GM12878 (cell line): ENCODE results near the gene CFAP299. TPM values are rescaled to one million over a fixed set of nuclear protein-coding genes. Genes with fewer than 3 reads are reported as not detected.

Experiments used
- ATAC-seq: fragments of 200-7000 bp; cut with Tn5 transposase; 3 replicates; pipeline ENCODE4 v1.9.1; 2020; ENCODE audit warnings: mild to moderate bottlenecking, moderate library complexity
- BruUV-seq: library from RNA; stranded (reverse); fragments of 400-500 nt; replicated peaks from 2 replicates; lab custom pipeline; 2021; lab: Mats Ljungman, UMichigan
- CTCF ChIA-PET: fragments of 300-600 bp; sonication (Branson Sonifier 250); formaldehyde crosslinking; extraction: SDS; loops from one replicate; lab custom pipeline; 2021; ENCODE audit warnings: inconsistent platforms; lab: Yijun Ruan, JAX
- POLR2A ChIA-PET: fragments of 350-600 bp; formaldehyde crosslinking; extraction: SDS; loops from one replicate; lab custom pipeline; 2021; ENCODE audit warnings: inconsistent platforms; lab: Charles Lee
- RAD21 ChIA-PET: fragments of 300-600 bp; sonication (Branson Sonifier 250); formaldehyde crosslinking; loops from one replicate; lab custom pipeline; 2023; ENCODE audit warnings: antibody characterized with exemption; ENCODE audit not compliant: unreplicated experiment; lab: Charles Lee
- SMC1A ChIA-PET: fragments of 300-600 bp; sonication (Branson Sonifier 250); formaldehyde crosslinking; loops from one replicate; lab custom pipeline; 2023; ENCODE audit not compliant: unreplicated experiment, uncharacterized antibody; lab: Charles Lee
- DNase-seq: peaks from one replicate; pipeline ENCODE4 v3.0.0-alpha.2; 2011; ENCODE audit warnings: low read depth, low spot score
- FAIRE-seq: peaks from 3 replicates; lab custom pipeline; 2011; peaks lifted over from hg19 to GRCh38; lab: Jason Lieb, UNC
- H2AFZ ChIP-seq: 2 replicates; pipeline ENCODE4 v1.6.0; 2011; ENCODE audit warnings: low read depth, low read length, control low read depth; ENCODE audit not compliant: control insufficient read depth
- H3K27ac ChIP-seq: 2 replicates; pipeline ENCODE4 v1.5.1; 2011; ENCODE audit warnings: control low read depth; ENCODE audit not compliant: control insufficient read depth, insufficient read depth
- H3K27me3 ChIP-seq, 2 experiments: replicated peaks in 1 of 2; 2 replicates each; pipeline versions ENCODE4 v1.6.0 to v1.6.1; 2011; ENCODE audit warnings: low read length in 1 of 2; ENCODE audit not compliant: control insufficient read depth in 2 of 2, insufficient read depth in 2 of 2
- H3K36me3 ChIP-seq, 2 experiments: 2 replicates each; pipeline ENCODE4 v1.5.1; 2011; ENCODE audit warnings: low read length in 1 of 2; ENCODE audit not compliant: control insufficient read depth in 2 of 2, insufficient read depth in 2 of 2
- H3K4me1 ChIP-seq: 2 replicates; pipeline ENCODE4 v1.6.1; 2011; ENCODE audit warnings: mild to moderate bottlenecking, low read length, moderate library complexity, mixed read lengths; ENCODE audit not compliant: control insufficient read depth, insufficient read depth
- H3K4me2 ChIP-seq: 2 replicates; pipeline ENCODE4 v1.6.0; 2011; ENCODE audit warnings: control low read depth; ENCODE audit not compliant: control insufficient read depth, insufficient read depth
- H3K4me3 ChIP-seq: fragments of 200-600 bp; sonication (generic); 2 replicates; pipeline ENCODE4 v1.5.1; 2016
- H3K79me2 ChIP-seq: 2 replicates; pipeline ENCODE4 v1.6.0; 2011; ENCODE audit warnings: low read length; ENCODE audit not compliant: control insufficient read depth, insufficient read depth
- H3K9ac ChIP-seq: 2 replicates; pipeline ENCODE4 v1.8.0; 2011; ENCODE audit warnings: low read length, control low read depth, mixed read lengths; ENCODE audit not compliant: control insufficient read depth, insufficient read depth
- H3K9me3 ChIP-seq: replicated peaks from 3 replicates; pipeline ENCODE4 v1.5.1; 2011; ENCODE audit warnings: mild to moderate bottlenecking, low read length; ENCODE audit not compliant: control insufficient read depth, insufficient read depth
- H4K20me1 ChIP-seq: 2 replicates; pipeline ENCODE4 v1.6.0; 2011; ENCODE audit not compliant: control insufficient read depth, insufficient read depth
- ASH2L ChIP-seq: fragments of 300-600, 200-600 bp; sonication (generic); IDR thresholded peaks from 2 replicates; pipeline ENCODE4 v1.6.1; 2017; ENCODE audit warnings: low read depth, mild to moderate bottlenecking, borderline replicate concordance
- ATF7 ChIP-seq: fragments of 450-650 bp; IDR thresholded peaks from 2 replicates; pipeline ENCODE4 v1.6.1; 2016; ENCODE audit warnings: low read depth, mild to moderate bottlenecking
- BRCA1 ChIP-seq: IDR thresholded peaks from 2 replicates; pipeline ENCODE4 v1.6.1; 2011; ENCODE audit warnings: low read depth, low read length, improper control_type of control experiment
- CEBPB ChIP-seq, 2 experiments: fragments of 150-350 bp in 1 of 2; IDR thresholded peaks; 2 replicates each; pipeline ENCODE4 v1.6.1; 2012 to 2014; ENCODE audit warnings: low read depth in 2 of 2, low read length in 2 of 2, borderline replicate concordance in 1 of 2, inconsistent platforms in 1 of 2
- CREM ChIP-seq: IDR thresholded peaks from 2 replicates; pipeline ENCODE4 v1.6.1; 2014; ENCODE audit warnings: antibody characterized with exemption, low read depth
- EGR1 ChIP-seq, 2 experiments: IDR thresholded peaks; 1 replicate in 1 of 2; 2 replicates in 1 of 2; pipeline ENCODE4 v1.6.1; 2011 to 2012; ENCODE audit warnings: low read depth in 2 of 2, low read length in 2 of 2, borderline replicate concordance in 1 of 2, mild to moderate bottlenecking in 1 of 2, moderate library complexity in 1 of 2
- GATAD2B ChIP-seq: fragments of 450-650 bp; conservative IDR thresholded peaks from 2 replicates; pipeline ENCODE4 v1.6.1; 2017; ENCODE audit warnings: low read depth, mild to moderate bottlenecking, moderate library complexity
- HDAC2 ChIP-seq: fragments of 200-600 bp; sonication (generic); IDR thresholded peaks from 2 replicates; pipeline ENCODE4 v1.6.1; 2017
- MAX ChIP-seq: IDR thresholded peaks from 2 replicates; pipeline ENCODE4 v1.6.1; 2012; ENCODE audit warnings: low read depth, low read length, improper control_type of control experiment
- MTA2 ChIP-seq: fragments of 450-650 bp; IDR thresholded peaks from 2 replicates; pipeline ENCODE4 v1.6.1; 2016; ENCODE audit warnings: low read depth, mild to moderate bottlenecking, moderate library complexity
- STAT1 ChIP-seq: fragments of 450-650 bp; conservative IDR thresholded peaks from 2 replicates; pipeline ENCODE4 v1.6.1; 2014; ENCODE audit warnings: antibody characterized with exemption, mild to moderate bottlenecking
- WGBS: methylation state at CpG from one replicate; pipeline ENCODE4 v1.1.6; 2016; ENCODE audit warnings: low lambda C conversion rate; ENCODE audit not compliant: insufficient replicate concordance, insufficient coverage; ENCODE audit errors: missing lambda C conversion rate; 5-methylcytosine and 5-hydroxymethylcytosine counted together
- in situ Hi-C: fragments of 300-500 bp; cut with MboI; formaldehyde crosslinking; loops from 9 replicates; pipeline ENCODE4 v1.14.3; 2018; ENCODE audit warnings: mixed read lengths
- intact Hi-C: fragments of 100-400 bp; cut with micrococcal nuclease; formaldehyde crosslinking; loops from one replicate; pipeline ENCODE4 v1.14.2; 2022; ENCODE audit not compliant: unreplicated experiment
- polyA plus RNA-seq, 11 experiments: library from polyadenylated mRNA; depleted of rRNA in 4 of 11; unstranded in 6 of 11; stranded (reverse) in 5 of 11; fragments of >200 nt; fragmentation: Nextera tagmentation in 4 of 11; fragmentation: Illumina TruSeq in 1 of 11; extraction: Ambion mirVana in 4 of 11; extraction: Trizol in 1 of 11; gene quantifications; 1 replicate in 1 of 11; 2 replicates in 10 of 11; pipeline versions ENCODE4 v1.2.1 to v1.2.3, GENCODE V29; 2011 to 2016; ENCODE audit warnings: inconsistent platforms in 2 of 11, missing spikeins in 2 of 11, low read depth in 1 of 11
- total RNA-seq, 4 experiments: library from RNA; depleted of rRNA in 3 of 4; stranded (reverse); fragments of >200 nt in 3 of 4; fragmentation: Illumina TruSeq in 1 of 4; extraction: Trizol in 1 of 4; gene quantifications; 2 replicates each; pipeline versions ENCODE4 v1.2.1 to v1.2.3, GENCODE V29; 2013 to 2021
- TF ChIP-seq, protein P1 (sequence below): fragments of 450-650 bp; IDR thresholded peaks from 2 replicates; pipeline ENCODE4 v1.6.1; 2016; ENCODE audit warnings: mild to moderate bottlenecking, moderate library complexity, borderline replicate concordance

CFAP299 gene
- total and polyA plus RNA-seq, 10 of the 15 experiments (the other 5 are each of a cell fraction or from before 2014, with no cell fraction given) = 0.06 to 0.34 TPM; not detected in 8

GRCh38 chr4:80452768-80453167 is 117.2 kb downstream of the CFAP299 start:
- 48% methylated on average over 4 of the region's 4 CpGs for WGBS
- DNase-seq (no peak), ATAC-seq (no peak)
- ChIA-PET CTCF (no interaction called here), SMC1A (interaction anchor here (2.2 kb wide), 1 partner anchor 14 kb away, joined by 7 read pairs; no protein-coding TSS in a partner anchor)
- BruUV-seq = no TSS peak
- Histone ChIP-seq H3K9ac (no peak overlapping the region), H3K9me3 (no peaks in the 10 kb centered on the region; the same call in 2 of the 3 replicates)
- intact Hi-C loops (no loop called here), in situ Hi-C loops (no loop called here)
- TF ChIP-seq CEBPB (IDR thresholded peaks at IDR 0.05; ENCODE audit: borderline replicate concordance in 1 of 2, low read depth in 2 of 2, low read length in 2 of 2) (no peak), STAT1 (no peak), GATAD2B (no peak), ATF7 (no peak), HDAC2 (no peak), EGR1 (IDR thresholded peaks at IDR 0.05; ENCODE audit: borderline replicate concordance in 1 of 2, low read depth in 2 of 2, low read length in 2 of 2) (no peak), CREM (no peak), MAX (no peak), MTA2 (no peak), BRCA1 (no peak), ASH2L (no peak)
- TF ChIP-seq, protein P1, sequence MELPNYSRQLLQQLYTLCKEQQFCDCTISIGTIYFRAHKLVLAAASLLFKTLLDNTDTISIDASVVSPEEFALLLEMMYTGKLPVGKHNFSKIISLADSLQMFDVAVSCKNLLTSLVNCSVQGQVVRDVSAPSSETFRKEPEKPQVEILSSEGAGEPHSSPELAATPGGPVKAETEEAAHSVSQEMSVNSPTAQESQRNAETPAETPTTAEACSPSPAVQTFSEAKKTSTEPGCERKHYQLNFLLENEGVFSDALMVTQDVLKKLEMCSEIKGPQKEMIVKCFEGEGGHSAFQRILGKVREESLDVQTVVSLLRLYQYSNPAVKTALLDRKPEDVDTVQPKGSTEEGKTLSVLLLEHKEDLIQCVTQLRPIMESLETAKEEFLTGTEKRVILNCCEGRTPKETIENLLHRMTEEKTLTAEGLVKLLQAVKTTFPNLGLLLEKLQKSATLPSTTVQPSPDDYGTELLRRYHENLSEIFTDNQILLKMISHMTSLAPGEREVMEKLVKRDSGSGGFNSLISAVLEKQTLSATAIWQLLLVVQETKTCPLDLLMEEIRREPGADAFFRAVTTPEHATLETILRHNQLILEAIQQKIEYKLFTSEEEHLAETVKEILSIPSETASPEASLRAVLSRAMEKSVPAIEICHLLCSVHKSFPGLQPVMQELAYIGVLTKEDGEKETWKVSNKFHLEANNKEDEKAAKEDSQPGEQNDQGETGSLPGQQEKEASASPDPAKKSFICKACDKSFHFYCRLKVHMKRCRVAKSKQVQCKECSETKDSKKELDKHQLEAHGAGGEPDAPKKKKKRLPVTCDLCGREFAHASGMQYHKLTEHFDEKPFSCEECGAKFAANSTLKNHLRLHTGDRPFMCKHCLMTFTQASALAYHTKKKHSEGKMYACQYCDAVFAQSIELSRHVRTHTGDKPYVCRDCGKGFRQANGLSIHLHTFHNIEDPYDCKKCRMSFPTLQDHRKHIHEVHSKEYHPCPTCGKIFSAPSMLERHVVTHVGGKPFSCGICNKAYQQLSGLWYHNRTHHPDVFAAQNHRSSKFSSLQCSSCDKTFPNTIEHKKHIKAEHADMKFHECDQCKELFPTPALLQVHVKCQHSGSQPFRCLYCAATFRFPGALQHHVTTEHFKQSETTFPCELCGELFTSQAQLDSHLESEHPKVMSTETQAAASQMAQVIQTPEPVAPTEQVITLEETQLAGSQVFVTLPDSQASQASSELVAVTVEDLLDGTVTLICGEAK = no peak
- TF ChIP-seq, all 136 proteins: peak for 0
- ChIA-PET POLR2A (no interaction called here), RAD21 (no interaction called here)
- FAIRE-seq = no peak
- Histone ChIP-seq H3K36me3 (no peaks in the 10 kb centered on the region), H2AFZ (no peak overlapping the region), H3K79me2 (no peaks in the 10 kb centered on the region), H3K4me3 (no peak overlapping the region), H3K27me3 (no peaks in the 10 kb centered on the region), H3K4me2 (no peak overlapping the region), H3K27ac (no peak overlapping the region), H4K20me1 (no peaks in the 10 kb centered on the region), H3K4me1 (no peaks in the 10 kb centered on the region)
